HG02678 (cell line): Measurements from ENCODE around the gene PRAMEF2.
"Not testable (repeated sequence)": the region's sequence is repeated elsewhere in the genome, so short reads cannot be mapped to it uniquely, and the experiment has no call there.

Experiments used
- ATAC-seq: cut with Tn5 transposase; IDR thresholded peaks from one replicate; pipeline ENCODE4 v1.9.1; 2021; ENCODE audit warnings: mild to moderate bottlenecking, moderate library complexity; ENCODE audit not compliant: unreplicated experiment

The PRAMEF2 gene

GRCh38 chr1:12856786-12857185, at the start of gene PRAMEF2:
PRAMEF2 (plus strand) TSS chr1:12857086; CDS start chr1:12859010, 1,924 bp downstream.
- ATAC-seq = not testable (repeated sequence)

GRCh38 chr1:12809933-12810332, 47.0 kb upstream of the PRAMEF2 start:
- no peak for ATAC-seq

- no peak for ATAC-seq
These were observed 46.0 kb upstream of the PRAMEF2 start for GRCh38 chr1:12810691-12811408.

- ATAC-seq = no peak
These were observed 45.5 kb upstream of the PRAMEF2 start for GRCh38 chr1:12811409-12811784.

GRCh38 chr1:12819061-12819460, 37.8 kb upstream of the PRAMEF2 start:
- not testable (repeated sequence) for ATAC-seq

GRCh38 chr1:12831310-12831709, 25.6 kb upstream of the PRAMEF2 start, which contains the start of gene PRAMEF11:
PRAMEF11 (minus strand) TSS chr1:12831410; CDS start chr1:12828789, 2,621 bp downstream.
- ATAC-seq = not testable (repeated sequence)

- ATAC-seq = not testable (repeated sequence)
These were observed 23.6 kb upstream of the PRAMEF2 start for GRCh38 chr1:12833251-12833650.

GRCh38 chr1:12848620-12849019, 8.3 kb upstream of the PRAMEF2 start, which contains the start of gene HNRNPCL1:
HNRNPCL1 (minus strand) TSS chr1:12848720; CDS start chr1:12848289, 431 bp downstream.
- ATAC-seq = not testable (repeated sequence)

- ATAC-seq = no peak
These were observed 5.1 kb upstream of the PRAMEF2 start for GRCh38 chr1:12851779-12852178.

GRCh38 chr1:12863131-12863880, 6.4 kb downstream of the PRAMEF2 start:
- not testable (repeated sequence) for ATAC-seq

GRCh38 chr1:12878453-12878852, 21.6 kb downstream of the PRAMEF2 start:
- not testable (repeated sequence) for ATAC-seq

GRCh38 chr1:12886101-12886500, 29.2 kb downstream of the PRAMEF2 start, which contains the start of gene PRAMEF4:
PRAMEF4 (minus strand) TSS chr1:12886201; CDS start chr1:12883394, 2,807 bp downstream.
- not testable (repeated sequence) for ATAC-seq

GRCh38 chr1:12898170-12898569, 41.3 kb downstream of the PRAMEF2 start, which contains the start of gene PRAMEF10:
PRAMEF10 (minus strand) TSS chr1:12898270; CDS start chr1:12895847, 2,423 bp downstream.
- not testable (repeated sequence) for ATAC-seq

GRCh38 chr1:12899186-12899585, 42.3 kb downstream of the PRAMEF2 start:
- ATAC-seq = not testable (repeated sequence)

- not testable (repeated sequence) for ATAC-seq
These were observed 47.1 kb downstream of the PRAMEF2 start for GRCh38 chr1:12903793-12904572.
